Neural progenitor cell (in vitro differentiated cells): ENCODE data around the gene TNFRSF25. TPM values are rescaled to one million over a fixed set of nuclear protein-coding genes. Genes with fewer than 3 reads are reported as not detected.
A peak's percentile ranks its signal among the peaks of the same experiment; 100 is the strongest.

ENCODE experiments used
- DNase-seq: peaks from one replicate; pipeline ENCODE4 v3.0.0-alpha.2; 2016; ENCODE audit warnings: low spot score
- H2AFZ ChIP-seq: fragments of 200-600 bp; sonication (generic); replicated peaks from 2 replicates; pipeline ENCODE4 v1.6.1; 2016; ENCODE audit warnings: antibody characterized with exemption
- H3F3A ChIP-seq: fragments of 200-600 bp; sonication (generic); 2 replicates; pipeline ENCODE4 v1.6.1; 2016; ENCODE audit warnings: antibody characterized with exemption, low read depth
- H3K27ac ChIP-seq: fragments of 200-600 bp; sonication (generic); 2 replicates; pipeline ENCODE4 v1.5.1; 2016; ENCODE audit warnings: mild to moderate bottlenecking
- H3K27me3 ChIP-seq: fragments of 200-600 bp; sonication (generic); 2 replicates; pipeline ENCODE4 v1.6.1; 2016; ENCODE audit warnings: mild to moderate bottlenecking, moderate library complexity
- H3K36me3 ChIP-seq: fragments of 200-600 bp; sonication (generic); 2 replicates; pipeline ENCODE4 v1.5.1; 2016
- H3K4me1 ChIP-seq: fragments of 200-600 bp; sonication (generic); 2 replicates; pipeline ENCODE4 v1.6.1; 2016; ENCODE audit warnings: mixed run types
- H3K4me2 ChIP-seq: fragments of 200-600 bp; sonication (generic); 2 replicates; pipeline ENCODE4 v1.6.1; 2016
- H3K4me3 ChIP-seq: fragments of 200-600 bp; sonication (generic); 2 replicates; pipeline ENCODE4 v1.5.1; 2016
- H3K79me2 ChIP-seq: fragments of 200-600 bp; sonication (generic); 2 replicates; pipeline ENCODE4 v1.6.1; 2016; ENCODE audit warnings: low read depth
- H3K9ac ChIP-seq: fragments of 200-600 bp; sonication (generic); 2 replicates; pipeline ENCODE4 v1.6.1; 2016
- H3K9me3 ChIP-seq: fragments of 200-600 bp; sonication (generic); 2 replicates; pipeline ENCODE4 v1.5.1; 2016; ENCODE audit warnings: low read depth
- H4K20me1 ChIP-seq: fragments of 200-600 bp; sonication (generic); 2 replicates; pipeline ENCODE4 v1.6.1; 2016; ENCODE audit warnings: low read depth
- H3K27ac Mint-ChIP-seq: 3 replicates; pipeline ENCODE4 v1.8.0; 2021; ENCODE audit warnings: mixed read lengths
- H3K27me3 Mint-ChIP-seq: 2 replicates; pipeline ENCODE4 v1.8.0; 2022; ENCODE audit warnings: low read depth, mild to moderate bottlenecking, inconsistent platforms, moderate library complexity, mixed read lengths; ENCODE audit not compliant: insufficient read depth
- H3K36me3 Mint-ChIP-seq: 3 replicates; pipeline ENCODE4 v1.8.0; 2021; ENCODE audit warnings: mixed read lengths
- H3K4me1 Mint-ChIP-seq: 3 replicates; pipeline ENCODE4 v1.8.0; 2021; ENCODE audit warnings: mixed read lengths
- H3K4me3 Mint-ChIP-seq: 3 replicates; pipeline ENCODE4 v1.8.0; 2021; ENCODE audit warnings: mild to moderate bottlenecking, moderate library complexity, mixed read lengths
- H3K9me3 Mint-ChIP-seq: 3 replicates; pipeline ENCODE4 v1.8.0; 2020; ENCODE audit warnings: mixed read lengths
- EZH2 ChIP-seq: fragments of 200-600 bp; sonication (generic); IDR thresholded peaks from 2 replicates; pipeline ENCODE4 v1.6.1; 2017; ENCODE audit warnings: antibody characterized with exemption, mild to moderate bottlenecking, moderate library complexity
- EZH2phosphoT487 ChIP-seq: fragments of 200-600 bp; sonication (generic); IDR thresholded peaks from 2 replicates; pipeline ENCODE4 v1.6.1; 2017; ENCODE audit warnings: antibody characterized with exemption
- total RNA-seq: library from RNA; depleted of rRNA; stranded (reverse); fragments of >200 nt; gene quantifications from 2 replicates; pipeline ENCODE4 v1.2.3, GENCODE V29; 2015; ENCODE audit warnings: low replicate concordance
- TF ChIP-seq, protein P1 (sequence below): fragments of 200-600 bp; sonication (generic); IDR thresholded peaks from 2 replicates; pipeline ENCODE4 v1.5.1; 2017; ENCODE audit warnings: antibody characterized with exemption, mild to moderate bottlenecking

The TNFRSF25 gene
- total RNA-seq, 1 donor from 2014 or later: 15.6 TPM

- TF ChIP-seq EZH2 (peak; percentile 83), EZH2phosphoT487 (peak; percentile 78)
- TF ChIP-seq, protein P1, sequence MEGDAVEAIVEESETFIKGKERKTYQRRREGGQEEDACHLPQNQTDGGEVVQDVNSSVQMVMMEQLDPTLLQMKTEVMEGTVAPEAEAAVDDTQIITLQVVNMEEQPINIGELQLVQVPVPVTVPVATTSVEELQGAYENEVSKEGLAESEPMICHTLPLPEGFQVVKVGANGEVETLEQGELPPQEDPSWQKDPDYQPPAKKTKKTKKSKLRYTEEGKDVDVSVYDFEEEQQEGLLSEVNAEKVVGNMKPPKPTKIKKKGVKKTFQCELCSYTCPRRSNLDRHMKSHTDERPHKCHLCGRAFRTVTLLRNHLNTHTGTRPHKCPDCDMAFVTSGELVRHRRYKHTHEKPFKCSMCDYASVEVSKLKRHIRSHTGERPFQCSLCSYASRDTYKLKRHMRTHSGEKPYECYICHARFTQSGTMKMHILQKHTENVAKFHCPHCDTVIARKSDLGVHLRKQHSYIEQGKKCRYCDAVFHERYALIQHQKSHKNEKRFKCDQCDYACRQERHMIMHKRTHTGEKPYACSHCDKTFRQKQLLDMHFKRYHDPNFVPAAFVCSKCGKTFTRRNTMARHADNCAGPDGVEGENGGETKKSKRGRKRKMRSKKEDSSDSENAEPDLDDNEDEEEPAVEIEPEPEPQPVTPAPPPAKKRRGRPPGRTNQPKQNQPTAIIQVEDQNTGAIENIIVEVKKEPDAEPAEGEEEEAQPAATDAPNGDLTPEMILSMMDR: no peak
- Histone ChIP-seq H3K4me2 (peak within 1 kb of the TSS; percentile 88), H3K79me2 (no peaks in the 10 kb centered on the region), H3K4me1 (peaks cover 30% of the 10 kb centered on the region), H3K27me3 (peaks cover 100% of the 10 kb centered on the region), H3K9me3 (no peaks in the 10 kb centered on the region), H3K9ac (no peak within 1 kb of the TSS), H3K36me3 (no peaks in the 10 kb centered on the region), H3K4me3 (peak within 1 kb of the TSS; percentile 47), H3F3A (peaks cover 34% of the 10 kb centered on the region), H2AFZ (peak within 1 kb of the TSS; percentile 19), H3K27ac (no peak within 1 kb of the TSS), H4K20me1 (peaks cover 52% of the 10 kb centered on the region)
- peak; percentile 62 for DNase-seq
- Mint-ChIP-seq H3K27ac (no peak within 1 kb of the TSS), H3K36me3 (no peaks in the 10 kb centered on the region), H3K4me3 (peak within 1 kb of the TSS; percentile 60), H3K9me3 (peaks cover 2% of the 10 kb centered on the region), H3K4me1 (peaks cover 8% of the 10 kb centered on the region), H3K27me3 (peaks cover 74% of the 10 kb centered on the region)
Measured at GRCh38 chr1:6419804-6420453, 46.0 kb downstream of the TNFRSF25 start, which contains the start of gene HES2. Gene HES2, minus strand, starts transcription at chr1:6419919. Its CDS starts 99 bp downstream, at chr1:6419820.

GRCh38 chr1:6419397-6419803, 46.6 kb downstream of the TNFRSF25 start:
- Histone ChIP-seq H3F3A (peaks cover 34% of the 10 kb centered on the region), H3K27ac (no peak overlapping the region), H3K4me3 (peak overlapping the region; percentile 47), H3K27me3 (peaks cover 100% of the 10 kb centered on the region), H3K9ac (no peak overlapping the region), H3K9me3 (no peaks in the 10 kb centered on the region), H3K79me2 (no peaks in the 10 kb centered on the region), H3K4me1 (peaks cover 30% of the 10 kb centered on the region), H4K20me1 (peaks cover 52% of the 10 kb centered on the region), H3K4me2 (peak overlapping the region; percentile 88), H2AFZ (peak overlapping the region; percentile 19), H3K36me3 (no peaks in the 10 kb centered on the region)
- Mint-ChIP-seq H3K4me1 (peaks cover 12% of the 10 kb centered on the region), H3K27me3 (peaks cover 76% of the 10 kb centered on the region), H3K27ac (no peak overlapping the region), H3K4me3 (no peak overlapping the region), H3K9me3 (peaks cover 2% of the 10 kb centered on the region), H3K36me3 (no peaks in the 10 kb centered on the region)
- TF ChIP-seq, protein P1: no peak
- peak; percentile 79 for TF ChIP-seq EZH2phosphoT487
- TF ChIP-seq EZH2: peak; percentile 81
- DNase-seq: peak; percentile 78

GRCh38 chr1:6418668-6419396, 47.1 kb downstream of the TNFRSF25 start:
- TF ChIP-seq EZH2 (peak; percentile 73), EZH2phosphoT487 (peak; percentile 74)
- TF ChIP-seq, protein P1: no peak
- no peak overlapping the region for H3K27ac ChIP-seq
- Mint-ChIP-seq H3K27ac (no peak overlapping the region), H3K36me3 (no peaks in the 10 kb centered on the region), H3K9me3 (peaks cover 2% of the 10 kb centered on the region), H3K4me1 (peaks cover 8% of the 10 kb centered on the region), H3K27me3 (peaks cover 70% of the 10 kb centered on the region), H3K4me3 (peak overlapping the region; percentile 60)
- no peak overlapping the region for H2AFZ ChIP-seq
- H3K79me2 ChIP-seq: no peaks in the 10 kb centered on the region
- peaks cover 99% of the 10 kb centered on the region for H3K27me3 ChIP-seq
- H3K4me2 ChIP-seq: peak overlapping the region; percentile 88
- peaks cover 25% of the 10 kb centered on the region for H3K4me1 ChIP-seq
- peaks cover 28% of the 10 kb centered on the region for H3F3A ChIP-seq
- H4K20me1 ChIP-seq: peaks cover 46% of the 10 kb centered on the region
- H3K9ac ChIP-seq: no peak overlapping the region
- no peaks in the 10 kb centered on the region for H3K36me3 ChIP-seq
- peak; percentile 38 for DNase-seq
- no peaks in the 10 kb centered on the region for H3K9me3 ChIP-seq
- H3K4me3 ChIP-seq: peak overlapping the region; percentile 47
